A549 (cell line): ENCODE results near the gene SLC35F3. TPM values are rescaled to one million over a fixed set of nuclear protein-coding genes. Genes with fewer than 3 reads are reported as not detected.

Source experiments
- ATAC-seq, 2 experiments: fragments of 200-7000 bp in 1 of 2; fragments of >200 bp in 1 of 2; cut with Nextera tagmentation in 1 of 2; cut with Tn5 transposase in 1 of 2; 3 replicates each; pipeline versions ENCODE4 v1.8.0 to v1.9.1; 2018 to 2020; ENCODE audit warnings: mild to moderate bottlenecking in 1 of 2, moderate library complexity in 1 of 2
- CTCF ChIA-PET: fragments of 300-600 bp; sonication (Branson Sonifier 250); formaldehyde crosslinking; extraction: SDS; loops from one replicate; lab custom pipeline; 2021; ENCODE audit warnings: antibody characterized with exemption, inconsistent platforms; lab: Yijun Ruan, JAX
- POLR2A ChIA-PET: fragments of 350-600 bp; formaldehyde crosslinking; extraction: SDS; loops from one replicate; lab custom pipeline; 2021; ENCODE audit warnings: antibody characterized with exemption, inconsistent platforms; lab: Yijun Ruan, JAX
- DNase-seq, 2 experiments: peaks; one replicate each; pipeline versions ENCODE4 v3.0.0 to v3.0.0-alpha.2; 2011 to 2016; ENCODE audit warnings: low read depth in 1 of 2, low spot score in 1 of 2
- FAIRE-seq: peaks from 2 replicates; lab custom pipeline; 2011; peaks lifted over from hg19 to GRCh38; lab: Jason Lieb, UNC
- H3K27ac ChIP-seq, 2 experiments: fragments of >200 bp; sonication (Bioruptor Twin); formaldehyde crosslinking; 3 replicates each; pipeline ENCODE4 v1.5.1; 2016 to 2017
- H3K4me1 ChIP-seq: fragments of >200 bp; sonication (Bioruptor Twin); formaldehyde crosslinking; 3 replicates; pipeline ENCODE4 v1.6.1; 2016
- H3K4me2 ChIP-seq: fragments of >200 bp; sonication (Bioruptor Twin); formaldehyde crosslinking; 3 replicates; pipeline ENCODE4 v1.6.1; 2016
- H3K4me3 ChIP-seq: fragments of >200 bp; sonication (Bioruptor Twin); formaldehyde crosslinking; 3 replicates; pipeline ENCODE4 v1.5.1; 2016
- H3K9me3 ChIP-seq: fragments of >200 bp; sonication (Bioruptor Twin); formaldehyde crosslinking; 3 replicates; pipeline ENCODE4 v1.6.1; 2016
- BCL3 ChIP-seq: fragments of >200 bp; sonication (Bioruptor Twin); formaldehyde crosslinking; IDR thresholded peaks from 3 replicates; pipeline ENCODE4 v1.6.1; 2016
- CEBPB ChIP-seq, 2 experiments: fragments of >200 bp in 1 of 2; sonication (Bioruptor Twin) in 1 of 2; formaldehyde crosslinking in 1 of 2; IDR thresholded peaks; 2 replicates each; pipeline ENCODE4 v1.6.1; 2012 to 2016
- CHD4 ChIP-seq: fragments of 200-600 bp; sonication (generic); IDR thresholded peaks from 2 replicates; pipeline ENCODE4 v1.6.1; 2016; ENCODE audit warnings: antibody characterized with exemption, mild to moderate bottlenecking, borderline replicate concordance
- CTCF ChIP-seq: fragments of >200 bp; sonication (Bioruptor Twin); formaldehyde crosslinking; IDR thresholded peaks from 3 replicates; pipeline ENCODE4 v1.5.1; 2016
- EP300 ChIP-seq, 2 experiments: fragments of >200 bp; sonication (Bioruptor Twin); formaldehyde crosslinking; IDR thresholded peaks; 2 replicates in 1 of 2; 3 replicates in 1 of 2; pipeline ENCODE4 v1.6.1; 2016 to 2017
- MAX ChIP-seq: IDR thresholded peaks from 2 replicates; pipeline ENCODE4 v1.6.1; 2012
- PBX3 ChIP-seq: IDR thresholded peaks from 2 replicates; pipeline ENCODE4 v1.6.1; 2012
- POLR2AphosphoS2 ChIP-seq: conservative IDR thresholded peaks from 2 replicates; pipeline ENCODE4 v1.6.1; 2012; ENCODE audit warnings: low read length, improper control_type of control experiment, inconsistent platforms
- RAD21 ChIP-seq, 2 experiments: fragments of >200 bp in 1 of 2; sonication (Bioruptor Twin) in 1 of 2; formaldehyde crosslinking in 1 of 2; IDR thresholded peaks in 1 of 2; conservative IDR thresholded peaks in 1 of 2; 2 replicates in 1 of 2; 3 replicates in 1 of 2; pipeline ENCODE4 v1.6.1; 2012 to 2018; ENCODE audit warnings: inconsistent platforms in 1 of 2
- SMC3 ChIP-seq: fragments of >200 bp; sonication (Bioruptor Twin); formaldehyde crosslinking; IDR thresholded peaks from 3 replicates; pipeline ENCODE4 v1.6.1; 2018; ENCODE audit warnings: inconsistent platforms
- ZFP36 ChIP-seq: fragments of 450-650 bp; IDR thresholded peaks from 2 replicates; pipeline ENCODE4 v1.6.1; 2014; ENCODE audit warnings: borderline replicate concordance; ENCODE audit not compliant: partially characterized antibody
- ZSCAN20 ChIP-seq: fragments of 250-450 bp; sonication (Bioruptor Pico); IDR thresholded peaks from 2 replicates; pipeline ENCODE4 v1.8.0; 2022; ENCODE audit warnings: mild to moderate bottlenecking, moderate library complexity
- WGBS: methylation state at CpG from one replicate; pipeline ENCODE4 v1.1.6; 2017; ENCODE audit errors: missing lambda C conversion rate; 5-methylcytosine and 5-hydroxymethylcytosine counted together
- polyA plus RNA-seq, 4 experiments: library from polyadenylated mRNA; depleted of rRNA in 3 of 4; stranded (reverse); fragments of >200 nt; fragmentation: RNase III in 1 of 4; extraction: RNeasy Plus Mini Kit Qiagen cat#74134 plus additional on column Dnase treatment in 1 of 4; gene quantifications; 2 replicates in 3 of 4; 3 replicates in 1 of 4; pipeline ENCODE4 v1.2.3, GENCODE V29; 2011 to 2017

The SLC35F3 gene
- polyA plus RNA-seq, 2 of the 4 experiments (the other 2 are of a cell fraction), result 5.5 to 7.8 TPM

GRCh38 chr1:234111458-234112142, 207.1 kb downstream of the SLC35F3 start:
- peak; percentile 13 for FAIRE-seq
- ChIA-PET POLR2A (no interaction called here), CTCF (interaction anchor here (0.5 to 8.0 kb wide), 28 partner anchors 10 to 990 kb away, joined by 3 to 94 read pairs (median 4); partner anchors contain the start of gene MAP3K21)
- Histone ChIP-seq H3K9me3 (no peaks in the 10 kb centered on the region), H3K4me2 (peak overlapping the region; percentile 33), H3K27ac (peak overlapping the region; percentile 16 to 75; a peak in 4 of 6 replicates), H3K4me1 (peaks cover 49% of the 10 kb centered on the region), H3K4me3 (no peak overlapping the region)
- ATAC-seq, result peak; percentile 91 to 92
- no peak for TF ChIP-seq EP300 (IDR thresholded peaks at IDR 0.05)
- TF ChIP-seq RAD21 (conservative IDR thresholded peaks at IDR 0.05 in 1 of 2, IDR thresholded peaks at IDR 0.05 in 1 of 2), result peak; percentile 86 to 88
- 0 out of 4 replicates have a peak, but pooled peaks of 1 of the 2 experiments have one; percentile 2 for TF ChIP-seq CEBPB (IDR thresholded peaks at IDR 0.05)
- no peak for TF ChIP-seq ZFP36
- TF ChIP-seq MAX, result peak; percentile 31; the same call in 1 of the 2 replicates
- no peak for TF ChIP-seq ZSCAN20 (CRISPR knock-in tag)
- no peak for TF ChIP-seq CHD4
- TF ChIP-seq SMC3, result peak; percentile 88
- no peak for TF ChIP-seq BCL3
- TF ChIP-seq PBX3, result no peak
- peak; percentile 62 for TF ChIP-seq CTCF
- WGBS, result 38% methylated on average over 11 of the region's 17 CpGs
- peak; percentile 75 to 86 for DNase-seq

GRCh38 chr1:234114648-234115307, 210.3 kb downstream of the SLC35F3 start:
- WGBS, result 5% methylated on average over 11 of the region's 11 CpGs
- Histone ChIP-seq H3K4me1 (peaks cover 25% of the 10 kb centered on the region), H3K4me3 (peak overlapping the region; percentile 34), H3K27ac (peak overlapping the region; percentile 56 to 78), H3K4me2 (peak overlapping the region; percentile 80), H3K9me3 (no peaks in the 10 kb centered on the region)
- ATAC-seq (peak; percentile 66 to 67; a peak in 5 of 6 replicates), FAIRE-seq (peak; percentile 49), DNase-seq (peak; percentile 52 to 69)
- TF ChIP-seq SMC3, result peak; percentile 80
- TF ChIP-seq CTCF, result peak; percentile 88
- TF ChIP-seq CEBPB (IDR thresholded peaks at IDR 0.05), result peak in 1 of 2 experiments; percentile 59; a peak in 1 of 4 replicates
- TF ChIP-seq RAD21 (conservative IDR thresholded peaks at IDR 0.05 in 1 of 2, IDR thresholded peaks at IDR 0.05 in 1 of 2), result peak; percentile 84 to 93
- no peak for TF ChIP-seq POLR2AphosphoS2
- ChIA-PET CTCF (interaction anchor here (0.6 to 8.0 kb wide), 51 partner anchors 10 to 969 kb away, joined by 3 to 94 read pairs (median 3); partner anchors contain the start of genes COA6 and TARBP1), POLR2A (interaction anchor here (1.5 kb wide), 1 partner anchor 195 kb away, joined by 4 read pairs; no protein-coding TSS in a partner anchor)
